HG02642 (cell line): Measurements from ENCODE around the gene CUL4B.
"Not testable (repeated sequence)": the region's sequence is repeated elsewhere in the genome, so short reads cannot be mapped to it uniquely, and the experiment has no call there.

Source experiments
- ATAC-seq: cut with Tn5 transposase; IDR thresholded peaks from one replicate; pipeline ENCODE4 v1.9.1; 2021; ENCODE audit warnings: mild to moderate bottlenecking; ENCODE audit not compliant: unreplicated experiment, poor library complexity

The CUL4B gene

DNA sequence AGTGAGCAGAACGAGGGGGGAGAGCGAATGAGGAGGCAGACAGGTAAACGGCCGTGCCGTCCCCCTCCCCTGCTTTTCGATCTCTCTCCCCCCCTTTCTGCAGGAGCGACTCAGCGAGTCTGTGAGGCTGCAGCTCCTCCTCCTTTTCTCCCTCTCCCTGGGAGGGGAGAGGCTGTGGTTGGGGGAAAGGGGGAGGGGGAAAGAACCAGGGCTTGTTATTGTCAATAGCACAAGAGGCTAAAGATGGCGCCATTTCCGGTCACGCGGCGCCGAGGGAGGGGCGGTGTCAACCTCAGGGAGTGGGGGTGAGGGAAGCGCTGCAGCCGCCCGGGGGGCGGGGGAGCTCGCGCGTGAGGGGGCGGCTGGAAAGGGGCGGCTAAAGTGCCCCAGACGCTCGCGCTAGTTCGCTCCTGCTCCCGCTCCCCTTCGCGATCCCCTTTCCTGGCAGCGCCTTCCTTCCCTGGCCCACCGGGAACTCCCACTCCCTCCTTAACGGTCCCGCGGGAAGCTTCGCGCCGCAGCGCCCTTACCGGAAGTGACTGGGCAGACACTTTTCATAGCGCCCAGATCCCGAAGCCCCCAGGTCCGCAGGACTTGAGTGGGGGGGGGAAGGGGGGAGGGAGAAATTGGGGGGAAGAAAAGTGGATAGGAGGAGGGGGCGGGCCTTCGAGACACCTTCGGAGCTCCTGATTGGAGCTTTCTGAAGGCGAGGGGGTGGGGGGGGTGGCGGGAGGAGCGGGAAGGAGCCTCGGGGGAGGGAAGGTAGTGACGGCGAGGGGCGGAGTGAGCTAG, at the start of gene CUL4B:
TSS of gene CUL4B (minus strand) at position 121 of the 792 bp plus-strand sequence. CDS start 324 bp downstream, outside the sequence.
- peak; percentile 86 for ATAC-seq

- ATAC-seq: peak; percentile 69
Observed at GRCh38 chrX:120604361-120604782, 43.6 kb upstream of the CUL4B start.

- peak; percentile 98 for ATAC-seq
Observed at GRCh38 chrX:120603707-120604360, 43.1 kb upstream of the CUL4B start, which contains the start of gene MCTS1. TSS of gene MCTS1 (plus strand) at chrX:120604101. CDS start at chrX:120604237, 136 bp downstream.

DNA sequence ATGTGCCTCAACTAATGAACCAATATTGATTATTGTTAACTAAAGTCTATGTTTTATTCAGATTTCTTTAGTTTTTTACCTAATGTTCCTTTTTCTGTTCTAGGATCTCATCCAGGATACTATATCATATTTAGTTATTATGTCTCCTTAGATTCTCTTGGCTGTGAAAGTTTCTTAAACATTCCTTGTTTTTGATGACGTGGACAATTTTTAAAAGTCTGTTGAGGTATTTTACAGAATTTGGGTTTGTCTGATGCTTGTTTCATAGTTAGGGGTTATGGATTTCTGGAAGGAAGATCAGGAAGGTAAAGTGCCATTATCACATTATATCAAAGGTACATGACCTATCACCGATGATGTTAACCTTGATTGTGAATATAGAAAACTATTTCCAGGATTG, 24.9 kb upstream of the CUL4B start:
- no peak for ATAC-seq

- no peak for ATAC-seq
Observed at GRCh38 chrX:120575379-120576114, 14.8 kb upstream of the CUL4B start.

DNA sequence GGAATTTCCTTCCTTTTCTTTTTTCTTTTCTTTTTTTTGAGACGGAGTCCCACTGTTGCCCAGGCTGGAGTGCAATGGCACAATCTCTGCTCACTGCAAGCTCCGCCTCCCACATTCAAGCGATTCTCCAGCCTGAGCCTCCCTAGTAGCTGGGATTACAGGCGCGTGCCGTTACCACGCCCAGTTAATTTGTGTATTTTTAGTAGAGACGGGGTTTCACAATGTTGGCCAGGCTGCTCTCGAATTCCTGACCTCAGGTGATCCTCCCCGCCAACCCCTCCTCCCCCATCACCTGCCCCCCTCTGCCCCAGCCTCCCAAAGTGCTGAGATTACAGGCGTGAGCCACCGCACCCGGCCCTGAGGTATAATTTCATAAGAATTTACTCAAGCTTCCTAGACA, 13.0 kb upstream of the CUL4B start:
- ATAC-seq: not testable (repeated sequence)

DNA sequence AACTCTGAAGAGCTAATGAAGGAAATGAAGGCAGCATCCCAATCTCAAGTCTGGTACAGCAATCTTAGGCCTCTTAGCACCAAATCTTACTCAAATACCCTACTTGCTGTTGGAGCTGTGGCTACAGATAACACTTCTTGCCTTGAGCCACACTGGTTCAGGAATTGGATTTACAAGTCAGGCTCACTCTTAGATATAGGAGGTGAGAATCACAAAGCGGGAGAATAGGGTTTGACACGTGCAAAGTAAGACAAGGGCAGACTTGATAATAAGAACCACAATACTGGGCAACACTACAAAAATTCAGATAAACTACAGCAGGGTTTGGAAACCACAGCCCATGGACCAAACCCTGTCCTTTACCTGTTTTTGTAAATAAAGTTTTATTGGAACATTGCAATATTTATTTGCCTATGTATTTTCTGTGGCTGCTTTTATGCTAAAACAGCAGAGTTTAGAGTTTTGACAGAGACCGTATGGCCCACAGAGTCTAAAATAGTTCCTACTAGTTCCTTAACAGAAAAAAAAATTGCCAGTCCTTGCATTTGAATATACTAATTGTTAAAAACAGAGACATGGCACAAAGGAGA, 9.3 kb upstream of the CUL4B start:
- no peak for ATAC-seq

DNA sequence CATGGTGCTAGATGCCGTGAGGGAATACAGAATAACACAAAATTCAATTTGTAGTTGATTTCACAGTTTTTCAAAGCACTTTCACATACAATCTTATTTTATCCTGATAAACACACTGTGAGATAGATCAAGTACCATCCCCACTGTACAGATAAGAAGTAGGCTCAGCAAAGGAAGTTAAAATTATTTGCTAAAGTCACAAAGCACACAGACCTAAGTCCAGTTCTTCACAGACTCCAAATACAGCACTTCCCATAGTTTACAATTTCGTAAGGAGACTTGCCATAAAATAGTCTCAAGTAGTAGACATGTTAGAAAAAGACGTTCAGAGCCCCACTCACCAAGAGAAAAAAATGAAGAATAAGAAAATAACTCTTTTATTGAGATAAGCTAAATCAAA, 7.8 kb upstream of the CUL4B start:
- no peak for ATAC-seq

DNA sequence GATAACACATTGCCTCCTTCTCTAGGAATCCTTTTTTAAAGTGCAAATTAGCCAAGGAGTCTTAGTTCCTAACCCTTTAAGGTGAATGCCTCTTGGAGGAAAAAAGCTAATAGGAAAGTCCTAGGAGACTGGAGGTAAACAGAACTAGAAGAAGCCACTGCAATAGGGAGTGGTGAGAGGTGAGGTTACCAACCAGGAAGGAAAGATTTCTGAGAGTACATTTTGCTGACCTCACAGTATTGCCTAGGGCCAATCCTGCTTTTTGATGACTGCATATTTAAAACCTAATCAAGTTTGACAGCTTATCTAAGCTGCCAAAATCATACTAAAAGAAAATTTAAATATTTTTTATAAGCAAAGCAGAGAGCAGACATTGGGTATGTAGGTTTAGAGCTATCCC, 7.3 kb upstream of the CUL4B start:
- ATAC-seq: no peak

GRCh38 chrX:120566817-120567216, 6.1 kb upstream of the CUL4B start:
- no peak for ATAC-seq

GRCh38 chrX:120564925-120565324, 4.2 kb upstream of the CUL4B start:
- ATAC-seq: no peak

- no peak for ATAC-seq
Observed at GRCh38 chrX:120562569-120562926, 1.8 kb upstream of the CUL4B start.

DNA sequence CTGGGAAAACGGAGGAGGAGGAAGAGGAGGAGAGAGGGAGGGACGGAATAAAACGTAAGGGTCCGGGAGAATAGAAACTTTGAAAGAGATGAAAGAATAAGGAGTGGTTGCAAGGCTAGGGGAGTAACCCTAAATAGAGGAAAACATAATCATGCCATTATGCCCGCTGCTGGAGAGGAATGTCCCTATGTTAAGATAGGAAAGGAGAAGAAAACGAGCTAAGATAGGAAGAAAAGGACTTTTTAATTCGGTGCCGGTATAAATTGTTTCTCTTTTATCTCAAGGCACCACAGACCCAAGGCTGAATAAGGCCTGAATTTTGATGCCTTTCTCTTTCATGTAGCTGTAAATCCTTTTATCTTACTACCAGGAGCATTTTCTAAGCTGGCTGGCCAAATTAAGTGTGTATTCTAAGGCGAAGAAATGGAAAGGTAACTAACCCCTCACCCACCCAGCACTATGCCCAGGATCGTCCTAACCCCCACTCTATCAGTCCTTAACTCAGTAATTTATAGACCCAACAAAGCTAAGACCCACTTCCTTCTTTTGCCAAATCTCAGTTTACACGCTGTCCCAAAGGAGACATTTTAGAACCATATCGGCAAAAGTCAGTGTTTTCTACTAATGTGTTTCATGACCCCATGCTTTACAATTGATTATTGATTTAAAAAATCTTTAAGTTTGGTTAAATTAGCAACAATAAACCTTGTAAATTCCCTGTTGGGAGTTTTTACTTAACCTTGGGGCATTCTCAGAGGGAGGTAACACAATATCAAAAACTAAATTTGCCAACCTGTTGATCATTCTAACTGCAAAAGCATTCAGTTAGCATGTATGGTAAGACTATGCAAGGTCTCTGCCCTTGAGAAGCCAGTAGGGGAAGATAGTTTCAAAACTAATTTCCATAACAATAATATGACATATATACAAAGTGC, 1.1 kb upstream of the CUL4B start:
- ATAC-seq: no peak

GRCh38 chrX:120560405-120560841, 339 bp downstream of the CUL4B start:
- peak; percentile 40 for ATAC-seq

DNA sequence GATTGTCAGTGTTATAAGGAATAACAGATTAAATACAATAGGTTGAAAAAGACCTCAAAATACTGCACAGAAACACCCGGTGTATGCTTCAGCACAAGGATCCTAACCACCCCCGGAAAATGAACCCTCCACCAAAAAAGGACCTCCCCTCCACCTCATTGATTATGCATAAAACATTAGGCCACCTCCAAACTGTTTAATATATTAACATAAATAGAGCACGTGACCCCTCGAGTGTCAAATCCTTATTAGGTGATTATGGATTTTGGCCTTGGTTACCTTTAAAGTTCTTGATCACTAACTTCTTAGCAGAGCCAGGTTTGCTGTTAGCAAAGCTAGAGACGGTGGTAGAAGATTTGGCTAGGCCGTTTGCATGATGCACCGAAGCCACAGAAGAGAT, 958 bp downstream of the CUL4B start:
- no peak for ATAC-seq

DNA sequence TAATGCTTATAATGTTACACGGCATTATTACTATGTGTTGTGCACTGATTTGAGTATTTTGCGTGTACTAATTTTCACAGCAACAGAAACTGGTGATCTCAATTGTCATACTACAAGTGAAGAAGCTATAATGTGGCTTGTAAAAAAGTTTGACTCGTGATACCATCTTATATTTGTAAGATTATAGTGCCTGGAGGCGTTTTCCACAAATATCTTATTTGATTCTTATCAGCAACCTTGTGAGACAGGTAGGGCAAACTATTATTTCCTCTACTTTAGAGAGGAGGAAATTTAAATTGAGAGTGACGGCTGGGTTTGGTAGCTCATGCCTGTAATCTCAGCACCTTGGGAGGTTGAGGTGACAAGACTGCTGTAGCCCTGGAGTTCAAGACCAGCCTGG, 4.5 kb downstream of the CUL4B start:
- ATAC-seq: no peak

DNA sequence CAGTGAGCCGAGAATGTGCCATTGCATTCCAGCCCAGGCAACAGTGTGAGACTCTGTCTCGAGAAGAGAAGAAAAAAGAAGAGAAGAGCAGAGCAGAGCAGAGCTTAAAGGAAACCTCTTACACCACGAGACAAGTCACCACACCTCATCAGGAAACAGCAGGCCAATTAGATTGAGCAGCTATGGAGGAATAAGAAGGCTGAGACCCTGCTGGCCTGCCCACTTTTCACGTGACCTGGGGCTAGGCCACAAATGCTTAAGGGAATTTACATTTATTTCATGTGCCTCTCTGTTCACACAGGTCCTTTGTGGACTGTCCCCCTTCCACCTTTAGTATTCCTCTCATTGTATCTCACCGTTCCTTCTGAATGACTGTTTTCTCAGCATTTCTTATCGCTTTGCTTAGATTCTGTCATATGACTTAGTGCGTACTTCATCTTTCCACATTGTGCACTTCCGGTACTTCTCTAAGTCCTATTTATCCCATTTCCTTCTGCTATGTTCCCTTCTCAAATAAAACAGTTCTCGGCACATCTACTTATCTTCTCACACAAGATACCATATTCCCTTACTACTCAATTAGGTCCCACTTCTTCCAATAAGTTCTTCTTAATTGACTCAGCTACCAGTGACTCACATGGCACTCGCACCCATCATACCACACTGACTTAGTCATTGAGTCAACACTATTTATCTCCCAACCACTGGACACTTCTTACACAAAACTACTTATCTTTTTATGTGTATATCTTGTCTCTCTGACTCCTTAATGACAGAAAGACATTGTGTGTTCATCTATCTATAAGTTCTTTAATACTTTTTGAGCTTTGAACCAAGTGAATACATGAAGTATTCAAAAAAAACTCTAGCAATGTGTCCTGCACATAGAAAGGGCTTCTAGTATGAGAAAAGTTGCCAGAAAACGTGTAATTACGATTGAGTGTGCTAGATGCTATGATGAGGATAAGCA, 11.0 kb downstream of the CUL4B start:
- ATAC-seq: no peak

- ATAC-seq: no peak
Observed at GRCh38 chrX:120536061-120536460, 24.7 kb downstream of the CUL4B start.
